Epithelial cell of esophagus (primary cell): ENCODE data around the gene LRRK2.

Experiments used
- DNase-seq: peaks from one replicate; pipeline ENCODE4 v3.0.0; 2010; ENCODE audit warnings: low read depth
- H3K4me3 ChIP-seq: 2 replicates; pipeline ENCODE4 v1.5.1; 2011; ENCODE audit warnings: mild to moderate bottlenecking, low read length, control low read depth
- TF ChIP-seq, protein P1 (sequence below): IDR thresholded peaks from 2 replicates; pipeline ENCODE4 v1.5.1; 2011; ENCODE audit warnings: low read depth, mild to moderate bottlenecking, low read length, control low read depth, inconsistent platforms; ENCODE audit not compliant: insufficient read depth; ENCODE audit errors: missing control alignments

LRRK2 gene

DNA sequence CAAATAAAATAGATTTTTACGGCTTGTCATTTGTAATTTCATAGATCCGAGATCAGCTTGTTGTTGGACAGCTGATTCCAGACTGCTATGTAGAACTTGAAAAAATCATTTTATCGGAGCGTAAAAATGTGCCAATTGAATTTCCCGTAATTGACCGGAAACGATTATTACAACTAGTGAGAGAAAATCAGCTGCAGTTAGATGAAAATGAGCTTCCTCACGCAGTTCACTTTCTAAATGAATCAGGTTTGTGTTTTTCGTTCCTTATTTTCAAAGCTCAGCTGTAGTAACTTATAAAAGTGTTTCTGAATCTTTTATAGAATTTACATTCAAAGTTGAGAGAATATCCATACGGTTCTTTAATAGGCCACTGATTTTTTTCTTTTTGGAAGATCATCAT is 89.1 kb downstream of the LRRK2 start:
- DNase-seq, result no peak
- TF ChIP-seq, protein P1, sequence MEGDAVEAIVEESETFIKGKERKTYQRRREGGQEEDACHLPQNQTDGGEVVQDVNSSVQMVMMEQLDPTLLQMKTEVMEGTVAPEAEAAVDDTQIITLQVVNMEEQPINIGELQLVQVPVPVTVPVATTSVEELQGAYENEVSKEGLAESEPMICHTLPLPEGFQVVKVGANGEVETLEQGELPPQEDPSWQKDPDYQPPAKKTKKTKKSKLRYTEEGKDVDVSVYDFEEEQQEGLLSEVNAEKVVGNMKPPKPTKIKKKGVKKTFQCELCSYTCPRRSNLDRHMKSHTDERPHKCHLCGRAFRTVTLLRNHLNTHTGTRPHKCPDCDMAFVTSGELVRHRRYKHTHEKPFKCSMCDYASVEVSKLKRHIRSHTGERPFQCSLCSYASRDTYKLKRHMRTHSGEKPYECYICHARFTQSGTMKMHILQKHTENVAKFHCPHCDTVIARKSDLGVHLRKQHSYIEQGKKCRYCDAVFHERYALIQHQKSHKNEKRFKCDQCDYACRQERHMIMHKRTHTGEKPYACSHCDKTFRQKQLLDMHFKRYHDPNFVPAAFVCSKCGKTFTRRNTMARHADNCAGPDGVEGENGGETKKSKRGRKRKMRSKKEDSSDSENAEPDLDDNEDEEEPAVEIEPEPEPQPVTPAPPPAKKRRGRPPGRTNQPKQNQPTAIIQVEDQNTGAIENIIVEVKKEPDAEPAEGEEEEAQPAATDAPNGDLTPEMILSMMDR, result no peak
- no peak overlapping the region for H3K4me3 ChIP-seq

DNA sequence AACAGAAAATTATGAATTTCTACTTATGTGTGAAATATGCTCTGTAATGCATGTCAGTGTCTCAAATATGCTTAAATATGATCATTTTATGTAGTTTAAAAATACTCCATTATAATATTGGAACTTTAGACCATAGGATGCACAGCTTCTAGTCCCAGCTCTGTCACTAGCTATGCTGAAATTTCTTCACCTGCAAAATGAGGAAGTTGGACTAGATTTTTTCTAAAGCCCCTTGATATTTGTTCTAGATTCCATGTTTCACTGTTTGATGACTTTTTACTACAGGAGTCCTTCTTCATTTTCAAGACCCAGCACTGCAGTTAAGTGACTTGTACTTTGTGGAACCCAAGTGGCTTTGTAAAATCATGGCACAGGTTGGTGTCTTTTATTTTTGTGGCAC is 90.1 kb downstream of the LRRK2 start:
- DNase-seq, result no peak
- TF ChIP-seq, protein P1, result no peak
- H3K4me3 ChIP-seq, result no peak overlapping the region

DNA sequence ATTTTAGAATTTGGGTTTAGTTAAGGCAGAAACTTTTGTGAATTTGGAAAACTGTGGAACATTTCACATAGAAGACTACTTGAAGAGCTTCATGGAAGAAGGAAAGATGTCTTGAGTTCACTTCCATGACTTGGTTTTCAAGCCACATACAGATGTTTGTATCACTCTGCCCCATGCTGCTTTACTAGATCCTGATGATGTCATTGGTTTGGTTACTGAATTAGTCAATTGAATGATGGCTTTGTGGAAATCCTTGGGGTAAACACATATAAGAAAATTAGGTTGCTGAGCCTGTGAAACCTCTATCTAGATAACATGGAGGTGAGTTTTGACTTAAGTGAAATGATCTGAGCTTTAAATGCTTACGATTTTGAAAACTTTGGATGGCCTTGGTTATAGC is 90.6 kb downstream of the LRRK2 start:
- TF ChIP-seq, protein P1, result no peak
- no peak for DNase-seq
- no peak overlapping the region for H3K4me3 ChIP-seq

DNA sequence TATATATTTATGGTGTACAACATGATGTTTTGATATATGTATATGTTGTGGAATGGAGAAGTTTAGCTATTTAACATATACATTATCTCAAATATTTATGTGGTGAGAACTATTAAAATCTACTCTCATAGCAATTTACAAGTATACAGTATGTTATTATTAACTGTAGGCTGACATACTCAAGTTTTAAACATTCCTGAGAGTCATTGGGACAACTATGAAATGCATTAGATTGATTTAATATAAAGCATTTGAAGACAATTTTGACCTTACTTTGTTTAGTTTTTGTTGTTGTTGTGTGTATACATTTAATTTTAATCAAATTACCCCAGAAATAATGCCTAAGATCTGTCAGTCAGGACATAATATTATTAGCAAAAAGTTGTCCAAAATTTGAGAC is 99.5 kb downstream of the LRRK2 start:
- H3K4me3 ChIP-seq, result no peak overlapping the region
- TF ChIP-seq, protein P1, result no peak
- no peak for DNase-seq

DNA sequence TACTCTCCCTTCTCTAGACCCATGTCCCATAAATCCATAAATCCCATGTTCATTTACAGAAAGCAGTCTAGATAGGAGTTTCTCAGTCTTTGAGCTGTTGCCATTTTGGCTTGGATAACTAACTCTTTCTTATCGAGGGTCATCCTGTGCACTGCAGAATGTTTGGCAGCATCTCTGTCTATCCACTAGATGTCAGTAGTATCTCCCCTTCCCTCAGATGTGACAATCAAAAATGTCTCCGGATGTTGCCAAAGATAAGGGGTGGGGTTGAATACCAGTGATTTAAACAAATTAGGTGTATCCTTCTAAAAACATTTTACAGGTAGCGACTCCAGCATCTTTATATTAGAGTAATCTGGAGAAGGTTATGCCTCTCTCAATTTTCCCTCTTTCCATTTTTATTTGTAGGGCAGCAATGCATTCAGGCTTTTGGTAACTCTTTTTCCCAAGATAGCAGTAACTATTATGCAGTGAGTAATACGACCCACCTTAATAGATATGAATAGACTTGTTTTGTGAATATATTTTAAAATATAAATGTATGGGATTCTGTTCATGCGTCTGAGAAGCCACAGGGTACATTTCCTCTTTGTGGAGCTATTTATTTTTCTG is 100.7 kb downstream of the LRRK2 start:
- peak; percentile 59 for DNase-seq
- H3K4me3 ChIP-seq, result no peak overlapping the region
- TF ChIP-seq, protein P1, result peak; percentile 86

DNA sequence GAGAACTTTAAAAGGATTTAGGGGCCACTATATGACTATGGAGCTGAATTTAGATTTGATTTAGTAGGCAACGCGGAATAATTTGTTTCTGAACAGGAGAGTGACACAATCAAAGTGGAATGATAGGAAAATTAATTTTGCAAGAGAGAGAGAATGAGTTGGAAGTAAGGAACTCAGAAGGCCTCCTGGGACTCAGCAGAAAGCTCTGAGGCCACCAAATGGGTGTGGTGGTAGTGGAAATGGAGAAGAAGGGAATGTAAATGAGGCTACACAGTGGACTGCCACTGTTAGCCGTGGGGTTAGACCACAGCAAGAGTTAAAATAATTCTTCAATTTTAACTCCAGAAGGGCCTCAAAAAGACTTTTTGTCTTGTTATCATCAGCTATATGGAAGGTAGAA is 102.7 kb downstream of the LRRK2 start:
- H3K4me3 ChIP-seq, result no peak overlapping the region
- TF ChIP-seq, protein P1, result no peak
- no peak for DNase-seq

DNA sequence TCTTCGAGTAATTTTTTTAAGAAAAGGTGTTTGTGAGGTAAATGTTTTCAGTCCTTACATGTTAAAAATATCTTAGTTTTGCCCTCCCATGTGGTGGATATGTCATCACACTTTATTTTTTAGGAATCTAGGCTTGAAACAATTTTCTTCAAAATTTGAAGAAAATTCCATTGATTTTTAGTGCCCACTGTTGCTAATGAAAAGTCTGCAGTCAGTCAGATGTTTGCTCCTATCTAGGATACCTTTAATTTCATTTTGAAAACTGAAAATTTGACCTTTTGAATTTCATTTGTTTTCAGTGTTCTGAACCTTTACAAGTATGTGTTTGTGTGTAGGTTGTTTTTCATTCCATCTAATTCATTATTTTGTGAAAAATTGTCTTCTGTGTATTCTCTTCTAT is 105.4 kb downstream of the LRRK2 start:
- H3K4me3 ChIP-seq, result no peak overlapping the region
- TF ChIP-seq, protein P1, result no peak
- no peak for DNase-seq
